ENCODE measurements around the gene SEPTIN1. TPM values are rescaled to one million over a fixed set of nuclear protein-coding genes. Genes with fewer than 3 reads are reported as not detected.

The SEPTIN1 gene
- total and polyA plus RNA-seq, 2 of the 4 experiments (the other 2 are of a cell fraction), result 0.24 TPM; not detected in 1

GRCh38 chr16:30355144-30355953 is 27.0 kb downstream of the SEPTIN1 start, which contains the start of gene CD2BP2:
CD2BP2 (minus strand) TSS chr16:30355308; CDS start chr16:30354681, 627 bp downstream.
- ATAC-seq (ENCODE audit: low read depth), result peak; percentile 87
- POLR2A ChIA-PET (ENCODE audit: unreplicated experiment), result no interaction called here
- Histone ChIP-seq H4K91ac (ENCODE audit: insufficient read depth, low read depth, low read length) (peak within 1 kb of the TSS; percentile 88), H3K9ac (ENCODE audit: low read depth, low read length) (peak within 1 kb of the TSS; percentile 81), H3K4me1 (ENCODE audit: control insufficient read depth, insufficient read depth, low read length) (peaks cover 7% of the 10 kb centered on the region; the same call in 1 of the 2 replicates), H2BK15ac (ENCODE audit: low read depth, low read length) (peak within 1 kb of the TSS; percentile 27; the same call in 1 of the 3 replicates), H3K14ac (replicated peaks; ENCODE audit: low read depth, low read length) (peak within 1 kb of the TSS; percentile 81), H2AFZ (replicated peaks; ENCODE audit: low read length, poor library complexity) (peak within 1 kb of the TSS; percentile 99), H2AK9ac (replicated peaks; ENCODE audit: low read depth, low read length, poor library complexity) (peak within 1 kb of the TSS; percentile 96), H3K27ac (ENCODE audit: insufficient read depth, low read length) (peak within 1 kb of the TSS; percentile 93), H2AK5ac (ENCODE audit: low read depth, low read length) (peak within 1 kb of the TSS; percentile 88), H3K27me3 (ENCODE audit: control insufficient read depth, insufficient read depth, low read length) (no peaks in the 10 kb centered on the region), H2BK5ac (ENCODE audit: low read depth, low read length, poor library complexity, severe bottlenecking) (peak within 1 kb of the TSS; percentile 91), H3K23ac (ENCODE audit: low read depth, low read length) (peak within 1 kb of the TSS; percentile 79), H3K56ac (ENCODE audit: extremely low read depth, insufficient read depth, low read length) (peak within 1 kb of the TSS; percentile 85), H3K18ac (ENCODE audit: low read depth, low read length) (peak within 1 kb of the TSS; percentile 63), H4K20me1 (ENCODE audit: insufficient read depth, low read length) (peaks cover 13% of the 10 kb centered on the region; the same call in 1 of the 2 replicates), H4K8ac (ENCODE audit: low read depth in 2 of 2, low read length in 2 of 2) (peak within 1 kb of the TSS; percentile 55 to 93), H2BK20ac (ENCODE audit: low read depth, low read length) (peak within 1 kb of the TSS; percentile 0; the same call in 1 of the 2 replicates), H3K36me3 (ENCODE audit: control insufficient read depth, insufficient read depth, low read length) (peaks cover 54% of the 10 kb centered on the region), H4K5ac (ENCODE audit: low read depth, low read length) (peak within 1 kb of the TSS; percentile 84), H3K4me2 (ENCODE audit: low read depth, low read length) (peak within 1 kb of the TSS; percentile 93), H3K9me3 (ENCODE audit: control insufficient read depth, insufficient read depth, low read length) (no peaks in the 10 kb centered on the region), H3K79me1 (ENCODE audit: low read depth in 1 of 2, low read length in 2 of 2) (peaks cover 5 to 73% of the 10 kb centered on the region in 2 experiments), H3K9me1 (ENCODE audit: insufficient read depth, low read length) (peaks cover 9% of the 10 kb centered on the region), H3K4me3 (ENCODE audit: insufficient read depth, low read depth, low read length) (peak within 1 kb of the TSS; percentile 70), H2BK120ac (ENCODE audit: low read depth, low read length) (peak within 1 kb of the TSS; percentile 71), H3K4ac (ENCODE audit: low read depth, low read length) (peak within 1 kb of the TSS; percentile 93)
- peak; percentile 100 for DNase-seq
- dilution Hi-C loops (cut with HindIII; ENCODE audit: low sequenced_read_pairs, unreplicated experiment) (no loop called here), intact Hi-C loops (cut with micrococcal nuclease) (no loop called here), in situ Hi-C loops (cut with MboI; ENCODE audit: low sequenced_read_pairs) (no loop called here)
- CTCF ChIA-PET, result no interaction called here
- WGBS, 2 experiments (ENCODE audit: extremely low coverage in 2 of 2, insufficient read length in 1 of 2), result 0% methylated on average over 9 of the region's 45 CpGs; no CpG with 5 or more reads in 1 of the 2 experiments
- no TSS peak for BruUV-seq (replicated peaks)
- TF ChIP-seq MAZ (IDR thresholded peaks at IDR 0.05; ENCODE audit: borderline replicate concordance, low read depth, low read length), result peak; percentile 40; the same call in 1 of the 2 replicates
- peak; percentile 58 for TF ChIP-seq RCOR1 (IDR thresholded peaks at IDR 0.05; ENCODE audit: insufficient replicate concordance, low read length)
- no peak; the same call in 1 of the 2 replicates for TF ChIP-seq CHD1 (IDR thresholded peaks at IDR 0.05; ENCODE audit: low read depth, low read length)
- TF ChIP-seq MXI1 (IDR thresholded peaks at IDR 0.05; ENCODE audit: borderline replicate concordance, low read depth, low read length), result no peak
- TF ChIP-seq, protein P1, sequence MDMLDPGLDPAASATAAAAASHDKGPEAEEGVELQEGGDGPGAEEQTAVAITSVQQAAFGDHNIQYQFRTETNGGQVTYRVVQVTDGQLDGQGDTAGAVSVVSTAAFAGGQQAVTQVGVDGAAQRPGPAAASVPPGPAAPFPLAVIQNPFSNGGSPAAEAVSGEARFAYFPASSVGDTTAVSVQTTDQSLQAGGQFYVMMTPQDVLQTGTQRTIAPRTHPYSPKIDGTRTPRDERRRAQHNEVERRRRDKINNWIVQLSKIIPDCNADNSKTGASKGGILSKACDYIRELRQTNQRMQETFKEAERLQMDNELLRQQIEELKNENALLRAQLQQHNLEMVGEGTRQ (IDR thresholded peaks at IDR 0.05; ENCODE audit: low read depth, low read length), result peak; percentile 95
- TF ChIP-seq RAD21 (IDR thresholded peaks at IDR 0.05; ENCODE audit: low read length), result no peak
- TF ChIP-seq ELK1 (IDR thresholded peaks at IDR 0.05; ENCODE audit: borderline replicate concordance, low read depth, low read length), result peak; percentile 25; the same call in 1 of the 2 replicates
- peak; percentile 17; the same call in 1 of the 2 replicates for TF ChIP-seq CEBPB (IDR thresholded peaks at IDR 0.05; ENCODE audit: low read depth, low read length)
- no peak for TF ChIP-seq SMC3 (IDR thresholded peaks at IDR 0.05; ENCODE audit: low read depth, low read length)
- TF ChIP-seq POLR2A (IDR thresholded peaks at IDR 0.05; ENCODE audit: low read depth, low read length), result peak; percentile 76
- no peak for TF ChIP-seq MAFK (IDR thresholded peaks at IDR 0.05; ENCODE audit: low read depth, low read length)
- TF ChIP-seq BHLHE40 (IDR thresholded peaks at IDR 0.05; ENCODE audit: low read depth, low read length), result peak; percentile 95
- TF ChIP-seq FOS (IDR thresholded peaks at IDR 0.05; ENCODE audit: low read depth, low read length), result peak; percentile 74

All from IMR-90 (cell line).